Anterior cingulate cortex (tissue), 58 donors: ENCODE data around the gene ADAMTSL3.

Experiments
- DNase-seq, 58 donors: peaks; one replicate each; lab custom pipeline; 2025; lab: John Stamatoyannopoulos, UW

Gene ADAMTSL3

GRCh38 chr15:83655237-83655616 lies 1.3 kb downstream of the ADAMTSL3 start:
- no peak for DNase-seq

GRCh38 chr15:83656192-83656591 lies 2.3 kb downstream of the ADAMTSL3 start:
- no peak for DNase-seq

GRCh38 chr15:83656943-83657528 lies 3.1 kb downstream of the ADAMTSL3 start:
- no peak for DNase-seq

GRCh38 chr15:83657549-83657948 lies 3.6 kb downstream of the ADAMTSL3 start:
- no peak for DNase-seq

GRCh38 chr15:83658430-83659416 lies 4.8 kb downstream of the ADAMTSL3 start:
- no peak for DNase-seq

GRCh38 chr15:83659417-83659812 lies 5.5 kb downstream of the ADAMTSL3 start:
- DNase-seq = no peak

- DNase-seq = no peak
Measured at GRCh38 chr15:83665480-83665879, 11.6 kb downstream of the ADAMTSL3 start.

- DNase-seq = no peak
Measured at GRCh38 chr15:83670672-83671229, 16.8 kb downstream of the ADAMTSL3 start.

- DNase-seq = no peak
Measured at GRCh38 chr15:83671603-83672002, 17.7 kb downstream of the ADAMTSL3 start.

- DNase-seq = peak in 2 of 58 donors; percentile 13 to 24
Measured at GRCh38 chr15:83673385-83673784, 19.5 kb downstream of the ADAMTSL3 start.

GRCh38 chr15:83682476-83683088 lies 28.7 kb downstream of the ADAMTSL3 start:
- no peak for DNase-seq

- no peak for DNase-seq
Measured at GRCh38 chr15:83685916-83686332, 32.0 kb downstream of the ADAMTSL3 start.

GRCh38 chr15:83688201-83688600 lies 34.3 kb downstream of the ADAMTSL3 start:
- DNase-seq = no peak

GRCh38 chr15:83690676-83691075 lies 36.8 kb downstream of the ADAMTSL3 start:
- DNase-seq = no peak

- DNase-seq = no peak
Measured at GRCh38 chr15:83692746-83693581, 39.0 kb downstream of the ADAMTSL3 start.

GRCh38 chr15:83694015-83694414 lies 40.1 kb downstream of the ADAMTSL3 start:
- no peak for DNase-seq

GRCh38 chr15:83694536-83694935 lies 40.6 kb downstream of the ADAMTSL3 start:
- no peak for DNase-seq

- no peak for DNase-seq
Measured at GRCh38 chr15:83695246-83695645, 41.3 kb downstream of the ADAMTSL3 start.

GRCh38 chr15:83695901-83696425 lies 42.0 kb downstream of the ADAMTSL3 start:
- no peak for DNase-seq

- no peak for DNase-seq
Measured at GRCh38 chr15:83697716-83698115, 43.8 kb downstream of the ADAMTSL3 start.
